Activated CD4-positive, alpha-beta T cell treated with anti-CD3 and anti-CD28 coated beads, Interleukin-2, amount 10 ng/mL, durations not matched to agents 24 days and 14 days (primary cell): Measurements from ENCODE around the gene KCMF1. TPM values are rescaled to one million over a fixed set of nuclear protein-coding genes. Genes with fewer than 3 reads are reported as not detected.

Source experiments
- DNase-seq: peaks from one replicate; pipeline ENCODE4 v3.0.0; 2022
- H3K27ac Mint-ChIP-seq: one replicate; pipeline ENCODE4 v1.8.0; 2022; ENCODE audit warnings: mild to moderate bottlenecking, mixed read lengths
- H3K27me3 Mint-ChIP-seq: one replicate; pipeline ENCODE4 v1.8.0; 2022; ENCODE audit warnings: mixed read lengths
- H3K36me3 Mint-ChIP-seq: one replicate; pipeline ENCODE4 v1.8.0; 2022; ENCODE audit warnings: low read depth, mild to moderate bottlenecking, mixed read lengths
- H3K4me1 Mint-ChIP-seq: one replicate; pipeline ENCODE4 v1.8.0; 2021; ENCODE audit warnings: mixed read lengths
- H3K4me3 Mint-ChIP-seq: one replicate; pipeline ENCODE4 v1.8.0; 2022; ENCODE audit warnings: mild to moderate bottlenecking, moderate library complexity, mixed read lengths
- H3K9me3 Mint-ChIP-seq: one replicate; pipeline ENCODE4 v1.8.0; 2021; ENCODE audit warnings: mixed read lengths
- intact Hi-C: fragments of 100-400 bp; cut with micrococcal nuclease; formaldehyde crosslinking; loops from one replicate; pipeline ENCODE4 v1.15.1; 2023
- total RNA-seq: library from RNA; stranded (reverse); gene quantifications from 2 replicates; pipeline ENCODE4 v1.2.3, GENCODE V29; 2022

Gene KCMF1
- total RNA-seq, 1 donor from 2014 or later: 101 TPM

- Mint-ChIP-seq H3K9me3 (peaks cover 6% of the 10 kb centered on the region), H3K4me1 (no peaks in the 10 kb centered on the region), H3K27me3 (peaks cover 17% of the 10 kb centered on the region), H3K4me3 (no peak overlapping the region), H3K36me3 (no peaks in the 10 kb centered on the region), H3K27ac (no peak overlapping the region)
- no peak for DNase-seq
- intact Hi-C loops: no loop called here
Observed at GRCh38 chr2:85076618-85077274, 105.8 kb downstream of the KCMF1 start.

- no peaks in the 10 kb centered on the region for H3K36me3 Mint-ChIP-seq
- no peak overlapping the region for H3K27ac Mint-ChIP-seq
- H3K9me3 Mint-ChIP-seq: peaks cover 6% of the 10 kb centered on the region
- no peaks in the 10 kb centered on the region for H3K4me1 Mint-ChIP-seq
- H3K4me3 Mint-ChIP-seq: no peak overlapping the region
- no peak for DNase-seq
- intact Hi-C loops: no loop called here
- H3K27me3 Mint-ChIP-seq: peaks cover 18% of the 10 kb centered on the region
Observed at GRCh38 chr2:85077859-85078419, 107.0 kb downstream of the KCMF1 start.

- peaks cover 14% of the 10 kb centered on the region for H3K27me3 Mint-ChIP-seq
- intact Hi-C loops: no loop called here
- H3K9me3 Mint-ChIP-seq: peaks cover 6% of the 10 kb centered on the region
- no peaks in the 10 kb centered on the region for H3K36me3 Mint-ChIP-seq
- no peak overlapping the region for H3K4me3 Mint-ChIP-seq
- H3K4me1 Mint-ChIP-seq: no peaks in the 10 kb centered on the region
- DNase-seq: no peak
- no peak overlapping the region for H3K27ac Mint-ChIP-seq
Observed at GRCh38 chr2:85078536-85078935, 107.6 kb downstream of the KCMF1 start.

GRCh38 chr2:85083092-85083491 lies 112.1 kb downstream of the KCMF1 start:
- intact Hi-C loops: no loop called here
- Mint-ChIP-seq H3K9me3 (peaks cover 6% of the 10 kb centered on the region), H3K27ac (no peak overlapping the region), H3K27me3 (peaks cover 10% of the 10 kb centered on the region), H3K4me1 (no peaks in the 10 kb centered on the region), H3K4me3 (no peak overlapping the region), H3K36me3 (no peaks in the 10 kb centered on the region)
- no peak for DNase-seq

- no peak for DNase-seq
- H3K4me3 Mint-ChIP-seq: no peak overlapping the region
- peaks cover 11% of the 10 kb centered on the region for H3K27me3 Mint-ChIP-seq
- peaks cover 6% of the 10 kb centered on the region for H3K9me3 Mint-ChIP-seq
- H3K4me1 Mint-ChIP-seq: no peaks in the 10 kb centered on the region
- H3K27ac Mint-ChIP-seq: no peak overlapping the region
- H3K36me3 Mint-ChIP-seq: no peaks in the 10 kb centered on the region
- intact Hi-C loops: no loop called here
Observed at GRCh38 chr2:85085563-85085962, 114.6 kb downstream of the KCMF1 start.

GRCh38 chr2:85087541-85087940 lies 116.6 kb downstream of the KCMF1 start:
- Mint-ChIP-seq H3K36me3 (no peaks in the 10 kb centered on the region), H3K27me3 (peaks cover 9% of the 10 kb centered on the region), H3K4me1 (no peaks in the 10 kb centered on the region), H3K4me3 (no peak overlapping the region), H3K9me3 (no peaks in the 10 kb centered on the region), H3K27ac (no peak overlapping the region)
- no peak for DNase-seq
- intact Hi-C loops: no loop called here

GRCh38 chr2:85088921-85089320 lies 118.0 kb downstream of the KCMF1 start:
- Mint-ChIP-seq H3K36me3 (no peaks in the 10 kb centered on the region), H3K27ac (no peak overlapping the region), H3K9me3 (no peaks in the 10 kb centered on the region), H3K4me3 (no peak overlapping the region), H3K4me1 (no peaks in the 10 kb centered on the region), H3K27me3 (peaks cover 7% of the 10 kb centered on the region)
- no peak for DNase-seq
- intact Hi-C loops: no loop called here

GRCh38 chr2:85089585-85089984 lies 118.6 kb downstream of the KCMF1 start:
- Mint-ChIP-seq H3K9me3 (no peaks in the 10 kb centered on the region), H3K4me1 (no peaks in the 10 kb centered on the region), H3K4me3 (no peak overlapping the region), H3K27me3 (peaks cover 4% of the 10 kb centered on the region), H3K27ac (no peak overlapping the region), H3K36me3 (no peaks in the 10 kb centered on the region)
- intact Hi-C loops: no loop called here
- no peak for DNase-seq

- Mint-ChIP-seq H3K27ac (no peak overlapping the region), H3K27me3 (peaks cover 7% of the 10 kb centered on the region), H3K4me3 (no peak overlapping the region), H3K9me3 (no peaks in the 10 kb centered on the region), H3K4me1 (no peaks in the 10 kb centered on the region), H3K36me3 (no peaks in the 10 kb centered on the region)
- intact Hi-C loops: no loop called here
- DNase-seq: no peak
Observed at GRCh38 chr2:85091838-85092237, 120.9 kb downstream of the KCMF1 start.

GRCh38 chr2:85095094-85095493 lies 124.1 kb downstream of the KCMF1 start:
- intact Hi-C loops: no loop called here
- Mint-ChIP-seq H3K36me3 (no peaks in the 10 kb centered on the region), H3K4me3 (no peak overlapping the region), H3K4me1 (no peaks in the 10 kb centered on the region), H3K9me3 (no peaks in the 10 kb centered on the region), H3K27ac (no peak overlapping the region), H3K27me3 (peaks cover 11% of the 10 kb centered on the region)
- DNase-seq: no peak

GRCh38 chr2:85096616-85097015 lies 125.7 kb downstream of the KCMF1 start:
- DNase-seq: no peak
- no peak overlapping the region for H3K27ac Mint-ChIP-seq
- H3K27me3 Mint-ChIP-seq: peaks cover 9% of the 10 kb centered on the region
- H3K36me3 Mint-ChIP-seq: no peaks in the 10 kb centered on the region
- no peaks in the 10 kb centered on the region for H3K9me3 Mint-ChIP-seq
- H3K4me3 Mint-ChIP-seq: no peak overlapping the region
- H3K4me1 Mint-ChIP-seq: no peaks in the 10 kb centered on the region
- intact Hi-C loops: no loop called here

- Mint-ChIP-seq H3K9me3 (no peaks in the 10 kb centered on the region), H3K4me1 (no peaks in the 10 kb centered on the region), H3K4me3 (no peak overlapping the region), H3K27ac (no peak overlapping the region), H3K27me3 (peaks cover 3% of the 10 kb centered on the region), H3K36me3 (no peaks in the 10 kb centered on the region)
- no peak for DNase-seq
- intact Hi-C loops: no loop called here
Observed at GRCh38 chr2:85104228-85104627, 133.3 kb downstream of the KCMF1 start.

GRCh38 chr2:85106489-85107180 lies 135.7 kb downstream of the KCMF1 start:
- peaks cover 4% of the 10 kb centered on the region for H3K27me3 Mint-ChIP-seq
- intact Hi-C loops: no loop called here
- no peak overlapping the region for H3K27ac Mint-ChIP-seq
- H3K4me1 Mint-ChIP-seq: no peaks in the 10 kb centered on the region
- H3K4me3 Mint-ChIP-seq: no peak overlapping the region
- no peaks in the 10 kb centered on the region for H3K9me3 Mint-ChIP-seq
- DNase-seq: no peak
- no peaks in the 10 kb centered on the region for H3K36me3 Mint-ChIP-seq
